Subcutaneous adipose tissue (tissue), 4 donors: ENCODE results near the gene UQCRC1. TPM values are rescaled to one million over a fixed set of nuclear protein-coding genes. Genes with fewer than 3 reads are reported as not detected.

ENCODE experiments used
- total RNA-seq, 4 donors: library from RNA; depleted of rRNA; stranded (reverse); fragments of >200 nt; gene quantifications; one replicate each; pipeline ENCODE4 v1.1.0, GENCODE V29; 2016
- TF ChIP-seq, protein P1 (sequence below): fragments of 450-650 bp; IDR thresholded peaks from one replicate; pipeline ENCODE4 v1.5.1; 2016; ENCODE audit warnings: low read depth, mild to moderate bottlenecking, control low read depth, antibody characterized with exemption, moderate library complexity

UQCRC1 gene
- total RNA-seq, 4 donors from 2014 or later, result 95.2 to 358 (median 203) TPM

DNA sequence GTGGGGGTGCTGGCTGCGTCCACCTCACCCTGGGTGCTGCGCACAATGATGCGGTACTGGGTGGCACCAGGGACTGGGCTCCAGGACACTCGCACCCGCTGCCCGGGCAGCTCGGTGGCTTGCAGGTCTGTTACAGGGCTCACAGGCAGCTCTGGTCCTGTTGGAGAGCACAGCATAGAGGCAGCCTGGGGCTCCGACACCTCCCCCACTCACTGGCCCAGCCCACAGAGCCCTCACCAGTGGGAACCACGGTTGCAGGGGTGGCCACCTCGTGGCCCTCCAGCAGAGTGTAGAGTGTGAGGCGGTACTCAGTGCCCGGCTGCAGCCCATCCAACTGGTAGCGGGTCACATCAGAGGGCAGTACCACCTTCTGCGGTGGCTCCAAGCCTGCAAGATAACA is 18.0 kb downstream of the UQCRC1 start:
- TF ChIP-seq, protein P1, sequence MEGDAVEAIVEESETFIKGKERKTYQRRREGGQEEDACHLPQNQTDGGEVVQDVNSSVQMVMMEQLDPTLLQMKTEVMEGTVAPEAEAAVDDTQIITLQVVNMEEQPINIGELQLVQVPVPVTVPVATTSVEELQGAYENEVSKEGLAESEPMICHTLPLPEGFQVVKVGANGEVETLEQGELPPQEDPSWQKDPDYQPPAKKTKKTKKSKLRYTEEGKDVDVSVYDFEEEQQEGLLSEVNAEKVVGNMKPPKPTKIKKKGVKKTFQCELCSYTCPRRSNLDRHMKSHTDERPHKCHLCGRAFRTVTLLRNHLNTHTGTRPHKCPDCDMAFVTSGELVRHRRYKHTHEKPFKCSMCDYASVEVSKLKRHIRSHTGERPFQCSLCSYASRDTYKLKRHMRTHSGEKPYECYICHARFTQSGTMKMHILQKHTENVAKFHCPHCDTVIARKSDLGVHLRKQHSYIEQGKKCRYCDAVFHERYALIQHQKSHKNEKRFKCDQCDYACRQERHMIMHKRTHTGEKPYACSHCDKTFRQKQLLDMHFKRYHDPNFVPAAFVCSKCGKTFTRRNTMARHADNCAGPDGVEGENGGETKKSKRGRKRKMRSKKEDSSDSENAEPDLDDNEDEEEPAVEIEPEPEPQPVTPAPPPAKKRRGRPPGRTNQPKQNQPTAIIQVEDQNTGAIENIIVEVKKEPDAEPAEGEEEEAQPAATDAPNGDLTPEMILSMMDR, result no peak

DNA sequence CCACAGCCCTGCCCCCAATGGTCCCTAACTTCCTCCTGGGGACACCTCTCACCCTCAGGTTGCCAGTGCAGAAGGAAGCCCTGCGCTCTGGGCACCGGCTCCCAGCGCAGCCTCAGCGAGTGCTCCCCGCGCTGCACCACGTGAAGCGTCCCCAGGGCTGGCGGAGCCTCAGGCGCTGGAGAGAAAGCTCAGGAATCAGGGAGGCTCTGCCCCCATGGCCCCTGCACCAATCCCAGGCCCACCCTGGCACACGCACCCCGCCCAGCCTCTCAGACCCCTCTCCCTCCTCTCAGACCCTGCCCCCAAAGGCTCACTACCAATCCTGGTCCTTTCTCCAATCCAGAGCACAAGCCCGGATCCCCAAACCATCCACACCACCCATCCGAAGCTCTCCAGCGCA is 21.2 kb downstream of the UQCRC1 start:
- TF ChIP-seq, protein P1, result no peak

DNA sequence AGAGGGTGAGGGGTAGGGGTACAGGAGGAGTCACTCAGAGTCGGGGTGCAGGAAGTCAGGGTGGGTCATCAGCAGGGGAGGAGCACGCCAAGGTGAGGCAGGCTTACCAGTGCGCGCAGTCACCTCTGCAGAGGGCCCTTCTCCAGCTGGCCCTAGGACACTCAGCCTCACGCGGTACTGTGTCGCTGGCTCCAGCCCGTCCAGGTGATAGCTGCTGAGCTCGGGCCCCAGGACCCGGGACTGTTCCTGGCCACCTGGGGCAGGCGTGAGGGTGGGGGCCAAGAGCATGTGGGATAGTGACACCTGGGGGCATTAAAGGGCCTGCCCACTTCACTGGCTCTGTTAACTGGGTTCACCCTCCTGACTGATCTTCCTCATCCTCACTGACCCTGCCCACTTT is 21.8 kb downstream of the UQCRC1 start:
- TF ChIP-seq, protein P1, result no peak

DNA sequence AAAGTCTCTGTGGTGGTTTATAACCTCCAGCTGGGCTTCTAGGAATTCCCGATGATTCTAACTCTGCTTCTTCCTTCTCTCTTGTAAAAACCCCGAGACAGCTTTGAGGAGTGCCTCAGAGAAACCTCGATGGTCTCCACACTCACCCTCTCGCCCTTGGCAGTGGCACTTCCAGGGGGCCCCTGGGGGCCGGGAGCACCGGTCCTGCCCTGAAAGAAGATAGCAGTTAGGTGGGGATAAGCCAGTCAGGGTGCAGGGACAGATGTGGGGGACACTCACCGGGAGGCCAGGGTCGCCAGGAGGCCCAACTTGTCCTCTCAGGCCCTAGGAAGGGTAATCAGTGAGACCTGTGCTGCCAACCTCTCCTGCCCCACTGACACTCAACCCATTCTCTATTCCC is 24.0 kb downstream of the UQCRC1 start:
- TF ChIP-seq, protein P1, result no peak

DNA sequence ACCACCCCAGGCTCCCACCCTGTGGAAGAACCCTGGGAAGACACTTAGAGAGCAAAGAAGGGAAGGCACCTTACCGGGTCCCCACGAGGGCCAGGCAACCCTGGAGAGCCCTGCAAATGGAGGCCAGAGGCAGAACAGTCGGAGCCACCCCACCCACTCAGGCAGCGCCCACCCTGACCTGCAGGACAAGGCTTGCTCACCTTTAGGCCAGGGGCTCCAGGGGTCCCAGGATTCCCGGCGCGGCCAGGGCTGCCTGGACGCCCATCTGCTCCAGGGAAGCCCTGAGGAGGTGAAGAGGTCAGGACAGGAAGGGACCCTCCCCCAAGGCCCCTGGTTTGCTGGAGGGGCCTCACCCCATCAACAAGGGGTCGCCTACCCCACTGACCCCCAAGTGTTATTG is 24.6 kb downstream of the UQCRC1 start:
- TF ChIP-seq, protein P1, result no peak

DNA sequence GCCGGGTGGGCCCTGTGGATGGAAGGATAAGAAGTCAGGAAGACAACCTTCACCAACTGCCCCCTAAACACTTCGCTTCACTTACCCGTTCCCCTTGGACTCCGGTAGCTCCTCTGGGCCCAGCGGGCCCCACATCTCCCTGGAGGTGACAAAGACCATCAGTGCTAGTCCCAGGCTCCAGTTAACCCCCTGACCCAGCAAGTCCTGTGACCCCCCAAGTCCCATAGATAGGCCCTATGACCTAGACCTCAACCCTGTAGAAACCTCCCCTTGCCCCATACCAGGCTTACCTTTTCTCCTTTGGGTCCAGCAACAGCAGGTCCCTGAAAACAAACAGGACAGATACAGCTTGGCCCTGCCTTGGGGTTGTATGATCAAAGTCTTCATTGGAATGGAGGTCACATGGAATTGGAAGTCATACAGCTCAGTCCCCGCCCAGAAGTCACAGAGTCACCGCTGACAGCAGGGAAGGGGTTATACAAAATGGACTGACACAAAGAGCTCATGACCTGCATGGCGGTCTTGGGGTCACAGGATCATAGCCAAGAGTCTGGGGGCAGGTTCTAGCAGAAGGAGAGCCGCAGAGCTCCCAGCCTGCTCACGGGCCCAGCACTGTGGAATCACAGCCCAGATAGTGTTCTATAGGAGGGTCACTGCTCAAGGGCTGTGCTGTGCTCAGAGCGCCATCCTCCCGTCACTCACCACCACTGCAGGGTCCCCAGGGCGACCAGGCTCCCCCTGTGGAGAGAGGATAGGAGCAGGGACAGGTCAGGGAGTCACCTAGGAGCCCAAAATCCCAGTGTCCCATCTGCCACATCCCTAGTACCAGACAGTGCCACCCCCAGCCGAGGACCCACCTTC is 27.6 kb downstream of the UQCRC1 start:
- TF ChIP-seq, protein P1, result no peak

DNA sequence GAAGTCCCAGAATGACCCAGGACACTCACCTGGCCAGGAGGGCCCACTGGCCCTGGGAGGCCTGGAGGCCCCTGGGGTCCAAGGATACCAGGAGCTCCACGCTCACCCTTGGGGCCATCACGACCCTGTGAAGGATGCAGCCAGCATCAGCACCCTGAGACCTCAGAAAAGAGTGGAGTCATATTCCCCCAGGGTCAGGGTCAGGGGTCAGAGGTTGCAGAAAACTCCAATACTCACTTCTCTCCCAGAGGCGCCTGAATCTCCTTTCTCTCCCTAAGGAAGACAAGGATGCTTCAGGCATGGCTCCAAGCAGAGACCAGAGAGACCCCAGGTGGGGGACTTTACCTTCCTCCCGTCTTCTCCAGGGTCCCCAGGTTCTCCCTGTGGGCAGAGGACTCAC is 32.8 kb downstream of the UQCRC1 start:
- TF ChIP-seq, protein P1, result no peak
